ENCODE measurements around the gene CNIH1.
A peak's percentile ranks its signal among the peaks of the same experiment; 100 is the strongest.
"Not testable (repeated sequence)": the region's sequence is repeated elsewhere in the genome, so short reads cannot be mapped to it uniquely, and the experiment has no call there.

CNIH1 gene

GRCh38 chr14:54425537-54426274, 15.5 kb downstream of the CNIH1 start:
- no peak for DNase-seq

- no peak for DNase-seq
These were observed 16.1 kb downstream of the CNIH1 start for GRCh38 chr14:54425068-54425467.

DNA sequence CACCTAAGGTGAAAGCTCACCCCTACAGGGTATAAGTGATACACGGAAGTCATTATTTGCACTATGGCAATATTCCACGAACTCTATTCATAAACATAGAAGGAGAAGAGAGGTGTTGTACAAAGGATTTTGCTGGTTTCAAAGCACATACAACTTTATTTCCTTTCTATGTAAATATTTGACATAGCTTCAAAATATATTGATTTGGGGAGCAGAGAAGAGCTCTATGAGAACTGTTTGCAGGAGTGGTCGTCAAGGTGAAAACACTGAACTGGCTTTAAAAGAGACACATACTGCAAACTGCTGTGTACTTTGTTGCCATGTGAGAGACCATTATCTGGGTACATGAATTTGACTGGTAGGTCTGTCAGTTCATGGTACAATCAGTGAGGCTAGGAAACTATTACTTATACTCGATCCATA, 16.7 kb downstream of the CNIH1 start:
- DNase-seq = peak; percentile 28

GRCh38 chr14:54423991-54424390, 17.2 kb downstream of the CNIH1 start:
- no peak for DNase-seq

DNA sequence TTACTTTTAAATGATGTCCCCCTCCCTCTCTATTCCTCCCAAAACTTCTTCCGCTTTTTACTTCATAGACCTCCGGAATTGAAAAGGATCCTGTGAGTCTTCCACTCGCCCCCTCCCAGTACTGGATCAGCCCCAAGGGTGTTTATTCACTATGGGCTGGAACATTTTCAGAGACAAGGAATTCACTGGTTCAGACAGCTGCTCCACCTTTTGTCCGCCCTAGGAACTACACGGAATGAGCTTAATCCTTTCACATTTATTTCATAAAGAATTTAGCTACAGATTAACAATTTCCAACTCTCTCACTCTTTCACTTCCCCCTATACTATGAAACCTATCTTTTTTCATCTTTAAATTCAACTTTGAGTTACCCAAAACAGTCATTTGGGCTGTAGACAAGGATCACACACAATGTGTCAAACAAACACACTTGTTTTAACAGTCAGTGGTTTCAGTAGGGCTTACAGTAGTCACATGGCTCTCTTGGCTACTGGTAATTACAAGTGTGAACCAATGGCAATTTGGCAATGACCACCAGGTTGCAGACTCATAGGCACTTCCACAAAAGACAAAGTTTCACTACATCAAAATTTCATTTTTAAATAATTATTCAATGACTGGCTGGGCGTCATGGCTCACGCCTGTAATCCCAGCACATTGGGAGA, 20.6 kb downstream of the CNIH1 start:
- DNase-seq = no peak

- DNase-seq = no peak
These were observed 29.8 kb downstream of the CNIH1 start for GRCh38 chr14:54411371-54411770.

GRCh38 chr14:54410215-54410614, 31.0 kb downstream of the CNIH1 start:
- no peak for DNase-seq

- DNase-seq = not testable (repeated sequence)
These were observed 37.7 kb downstream of the CNIH1 start for GRCh38 chr14:54403401-54404005.

DNA sequence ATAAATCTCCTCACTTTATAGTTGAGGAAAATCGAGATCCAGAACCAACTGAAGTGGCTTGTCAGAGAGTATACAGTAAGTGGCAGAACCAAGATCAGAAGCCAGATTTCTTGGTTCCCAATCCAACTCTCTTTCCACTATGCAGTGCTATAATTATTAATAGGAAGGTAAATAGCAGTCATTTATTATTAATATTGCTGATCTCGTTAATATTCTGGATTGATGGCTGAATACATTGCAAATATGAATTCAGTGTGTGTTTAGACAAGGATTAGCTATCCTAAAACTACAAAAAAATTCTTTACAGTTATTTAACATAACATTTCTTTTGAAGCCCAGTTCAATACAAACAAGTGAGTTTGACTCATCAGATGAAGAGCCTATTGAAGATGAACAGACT, 41.6 kb downstream of the CNIH1 start:
- DNase-seq = no peak

- DNase-seq = peak; percentile 99
These were observed 44.5 kb downstream of the CNIH1 start, which contains the start of gene CDKN3 for GRCh38 chr14:54396493-54397335. Gene CDKN3 (plus strand): TSS chr14:54397007. CDS start chr14:54397069, 62 bp downstream.

DNA sequence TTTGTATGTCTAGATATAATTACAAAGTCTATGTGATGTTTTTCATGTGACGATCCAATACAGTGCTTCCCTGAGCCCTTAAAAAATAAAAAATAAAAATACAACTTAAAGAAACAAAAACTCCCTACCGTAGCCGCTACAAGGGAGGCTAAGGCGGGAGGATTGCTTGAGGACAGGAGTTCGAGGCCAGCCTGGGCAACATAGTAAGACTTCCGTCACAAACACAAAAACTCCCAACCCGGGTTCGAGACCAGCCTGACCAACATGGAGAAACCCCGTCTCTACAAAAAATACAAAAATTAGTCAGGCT, 45.0 kb downstream of the CNIH1 start:
- DNase-seq = no peak

- DNase-seq = no peak
These were observed 45.5 kb downstream of the CNIH1 start for GRCh38 chr14:54395716-54396115.

DNA sequence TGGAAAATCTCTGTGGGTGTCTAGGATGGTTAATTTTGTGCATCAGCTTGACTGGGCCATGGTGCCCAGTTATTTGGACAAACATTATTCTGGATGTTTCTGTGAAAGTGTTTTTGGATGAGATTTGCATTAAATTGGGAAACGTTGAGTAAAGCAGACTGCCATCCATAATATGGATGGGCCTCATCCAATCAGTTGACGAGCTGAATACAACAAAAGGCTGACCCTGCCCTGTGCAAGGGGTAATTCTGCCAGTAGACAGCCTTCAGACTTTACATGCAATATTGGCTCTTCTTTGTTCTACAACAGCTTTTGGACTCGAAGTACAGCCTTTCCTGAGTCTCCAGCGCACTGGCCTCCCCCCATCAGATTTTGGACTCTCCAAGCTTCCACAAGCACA, 45.9 kb downstream of the CNIH1 start:
- DNase-seq = no peak

- no peak for DNase-seq
These were observed 46.6 kb downstream of the CNIH1 start for GRCh38 chr14:54394596-54394995.

- DNase-seq = not testable (repeated sequence)
These were observed 47.9 kb downstream of the CNIH1 start for GRCh38 chr14:54392986-54393884.

DNA sequence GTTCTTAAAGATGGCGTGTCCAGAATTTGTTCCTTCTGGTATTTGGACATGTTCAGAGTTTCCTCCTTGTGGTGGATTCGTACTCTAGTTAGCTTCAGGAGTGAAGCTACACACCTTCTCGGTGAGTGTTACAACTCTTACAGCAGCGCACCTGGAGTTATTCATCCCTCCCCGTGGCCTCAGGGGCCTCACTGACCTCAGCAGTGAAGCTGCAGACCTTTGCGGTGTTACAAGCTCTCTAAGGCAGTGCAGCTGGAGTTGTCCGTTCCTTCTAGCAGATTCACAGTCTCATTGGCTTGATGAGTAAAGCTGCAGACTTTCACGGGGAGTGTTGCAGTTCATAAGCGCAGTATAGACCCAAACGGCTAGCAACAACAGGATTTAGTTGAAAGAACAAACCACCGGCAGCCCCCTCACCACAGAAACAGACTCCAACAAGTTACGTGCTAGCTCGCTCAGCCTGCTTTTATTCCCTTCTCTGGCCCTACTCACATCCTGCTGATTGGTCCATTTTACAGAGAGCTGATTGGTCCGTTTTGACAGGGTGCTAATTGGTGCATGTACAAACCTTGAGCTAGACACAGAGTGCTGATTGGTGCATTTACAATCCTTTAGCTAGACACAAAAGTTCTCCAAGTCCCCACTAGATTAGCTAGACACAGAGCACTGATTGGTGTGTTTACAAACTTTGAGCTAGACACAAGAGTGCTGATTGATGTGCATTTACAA, 48.9 kb downstream of the CNIH1 start:
- DNase-seq = no peak

DNA sequence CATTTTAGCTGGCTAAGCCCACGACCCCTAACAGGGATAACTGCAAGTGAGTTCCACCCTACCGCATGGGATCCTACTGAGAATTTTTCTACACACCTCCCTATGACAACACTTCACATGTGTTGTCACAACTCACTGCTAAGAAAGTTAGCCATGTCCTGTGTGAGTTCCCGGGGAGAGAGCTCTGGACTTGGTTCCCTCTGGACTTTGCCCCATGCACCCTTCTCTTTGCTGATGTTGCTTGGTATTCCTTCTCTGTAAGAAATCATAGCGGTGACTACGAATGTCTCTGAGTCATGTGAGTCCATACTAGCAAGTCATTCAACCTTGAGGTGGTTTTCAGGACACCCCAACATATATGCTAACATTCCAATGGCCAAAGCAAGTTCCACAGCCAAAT, 53.8 kb downstream of the CNIH1 start:
- no peak for DNase-seq

- DNase-seq = no peak
These were observed 55.6 kb downstream of the CNIH1 start for GRCh38 chr14:54385556-54385955.

DNA sequence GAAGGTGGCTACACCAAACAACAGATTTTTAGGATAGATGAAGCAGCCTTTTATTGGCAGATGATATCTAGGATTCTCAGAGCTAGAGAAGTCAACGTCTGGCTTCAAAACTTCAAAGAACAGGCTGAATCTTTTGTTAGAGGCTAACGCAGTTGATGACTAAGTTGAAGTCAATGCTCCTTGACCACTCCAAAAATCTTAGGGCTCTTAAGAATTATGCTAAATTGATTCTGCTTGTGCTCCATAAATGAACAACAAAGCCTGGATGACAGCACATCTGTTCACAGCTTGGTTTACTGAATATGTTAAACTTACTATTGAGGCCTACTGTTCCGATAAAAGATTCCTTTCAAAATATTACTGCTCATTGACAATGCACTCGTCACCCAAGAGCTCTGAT, 57.3 kb downstream of the CNIH1 start:
- DNase-seq = no peak

DNA sequence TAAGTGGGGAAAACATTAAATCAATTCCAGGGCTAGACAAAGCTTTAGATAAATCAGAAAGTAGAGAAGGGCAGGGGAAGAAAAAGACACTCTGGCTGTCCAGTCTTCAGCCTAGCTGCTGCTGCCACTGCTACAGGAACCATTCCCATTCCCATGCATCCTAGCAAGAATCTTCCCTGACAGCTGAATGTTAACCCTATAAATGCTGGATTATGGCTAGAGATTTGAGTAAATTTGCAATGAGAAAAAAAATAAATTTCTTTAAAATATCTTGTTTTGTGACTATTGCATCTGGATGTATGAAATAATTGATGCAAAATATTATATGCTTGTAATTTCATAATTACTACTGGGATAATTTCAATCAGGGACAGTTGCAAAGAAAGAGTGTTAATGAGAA, 59.4 kb downstream of the CNIH1 start:
- DNase-seq = no peak

GRCh38 chr14:54380558-54380957, 60.6 kb downstream of the CNIH1 start:
- not testable (repeated sequence) for DNase-seq

GRCh38 chr14:54378893-54379292, 62.3 kb downstream of the CNIH1 start:
- DNase-seq = not testable (repeated sequence)

Data from NCI-H1092 (cell line).